Liver (tissue), 3 donors: ENCODE measurements around the gene P4HB.

Experiments
- ATF3 ChIP-seq: IDR thresholded peaks from 2 replicates; pipeline ENCODE4 v1.6.1; 2016; ENCODE audit warnings: antibody characterized with exemption
- CTCF ChIP-seq: fragments of 150-350 bp; IDR thresholded peaks from 2 replicates; pipeline ENCODE4 v1.5.1; 2017; ENCODE audit warnings: improper control_type of control experiment, low read depth, low read length; ENCODE audit not compliant: missing input control
- EGR1 ChIP-seq, 2 donors: IDR thresholded peaks; 2 replicates each; pipeline ENCODE4 v1.6.1; 2016 to 2018; ENCODE audit warnings: antibody characterized with exemption in 2 of 2, low read depth in 2 of 2
- HNF4A ChIP-seq, 2 donors: conservative IDR thresholded peaks; 2 replicates each; pipeline ENCODE4 v1.6.1; 2016; ENCODE audit warnings: antibody characterized with exemption in 2 of 2, mild to moderate bottlenecking in 2 of 2
- JUND ChIP-seq, 2 donors: IDR thresholded peaks; 2 replicates each; pipeline ENCODE4 v1.6.1; 2016; ENCODE audit warnings: antibody characterized with exemption in 2 of 2
- NR2F2 ChIP-seq: IDR thresholded peaks from 2 replicates; pipeline ENCODE4 v1.6.1; 2016; ENCODE audit warnings: antibody characterized with exemption
- REST ChIP-seq: IDR thresholded peaks from 2 replicates; pipeline ENCODE4 v1.6.1; 2016; ENCODE audit warnings: antibody characterized with exemption, mild to moderate bottlenecking
- SP1 ChIP-seq: IDR thresholded peaks from 2 replicates; pipeline ENCODE4 v1.6.1; 2018; ENCODE audit warnings: antibody characterized with exemption, mild to moderate bottlenecking
- TAF1 ChIP-seq: conservative IDR thresholded peaks from 2 replicates; pipeline ENCODE4 v1.6.1; 2016; ENCODE audit warnings: antibody characterized with exemption, mild to moderate bottlenecking
- YY1 ChIP-seq: IDR thresholded peaks from 2 replicates; pipeline ENCODE4 v1.6.1; 2016; ENCODE audit warnings: antibody characterized with exemption, mild to moderate bottlenecking
- ZBTB33 ChIP-seq: IDR thresholded peaks from 2 replicates; pipeline ENCODE4 v1.6.1; 2016; ENCODE audit warnings: antibody characterized with exemption
- donor health status: healthy.
- donor health status: healthy.

GRCh38 chr17:81802048-81802758 is 58.1 kb downstream of the P4HB start:
- TF ChIP-seq CTCF (no peak), NR2F2 (no peak), REST (no peak), EGR1 (IDR thresholded peaks at IDR 0.05; ENCODE audit: low read depth in 2 of 2) (no peak), ZBTB33 (no peak), YY1 (no peak), ATF3 (no peak), JUND (IDR thresholded peaks at IDR 0.05) (no peak), TAF1 (no peak), HNF4A (conservative IDR thresholded peaks at IDR 0.05) (no peak), SP1 (no peak)
